ENCODE data around the gene ZNF469. TPM values are rescaled to one million over a fixed set of nuclear protein-coding genes. Genes with fewer than 3 reads are reported as not detected.

ZNF469 gene
- total RNA-seq, 4 donors from 2014 or later = 0.14 to 0.75 (median 0.54) TPM

GRCh38 chr16:88415713-88416323 is 33.1 kb downstream of the ZNF469 start:
- Histone ChIP-seq H3K4me1 (no peaks in the 10 kb centered on the region), H3K27ac (no peak overlapping the region), H3K27me3 (peaks cover 6% of the 10 kb centered on the region), H3K4me3 (no peak overlapping the region), H3K36me3 (no peaks in the 10 kb centered on the region), H3K9me3 (no peaks in the 10 kb centered on the region)
- TF ChIP-seq POLR2AphosphoS5 (IDR thresholded peaks at IDR 0.05) (no peak), POLR2A (IDR thresholded peaks at IDR 0.05) (no peak), EP300 (IDR thresholded peaks at IDR 0.05; ENCODE audit: low read depth) (no peak), CTCF (IDR thresholded peaks at IDR 0.05) (no peak)
- in situ Hi-C loops (cut with MboI; ENCODE audit: low pct_ligation_motif_present in 1 of 4, low pct_unique_long_range_greater_than_20kb in 1 of 4, low sequenced_read_pairs in 3 of 4) (loop anchor here in 1 of 4 donors (25.0 kb wide), 1 partner anchor 129 kb away; no protein-coding TSS in a partner anchor), intact Hi-C loops (cut with DNase I; ENCODE audit: low total_unique reads) (no loop called here)
- DNase-seq = no peak
- 69% methylated on average over 29 of the region's 29 CpGs; no CpG with 5 or more reads in 1 of the 2 donors for WGBS, 2 donors (ENCODE audit: low coverage in 1 of 2)

- H3K27me3 ChIP-seq = peaks cover 6% of the 10 kb centered on the region
- H3K9me3 ChIP-seq = no peaks in the 10 kb centered on the region
- in situ Hi-C loops (cut with MboI; ENCODE audit: low pct_ligation_motif_present in 1 of 4, low pct_unique_long_range_greater_than_20kb in 1 of 4, low sequenced_read_pairs in 3 of 4) (loop anchor here in 1 of 4 donors (25.0 kb wide), 1 partner anchor 129 kb away; no protein-coding TSS in a partner anchor), intact Hi-C loops (cut with DNase I; ENCODE audit: low total_unique reads) (no loop called here)
- H3K27ac ChIP-seq = no peak overlapping the region
- H3K4me1 ChIP-seq = no peaks in the 10 kb centered on the region
- WGBS, 2 donors (ENCODE audit: low coverage in 1 of 2) = 83% methylated on average over 16 of the region's 17 CpGs; no CpG with 5 or more reads in 1 of the 2 donors
- H3K36me3 ChIP-seq = no peaks in the 10 kb centered on the region
- no peak for DNase-seq
- no peak overlapping the region for H3K4me3 ChIP-seq
- no peak for TF ChIP-seq POLR2A (IDR thresholded peaks at IDR 0.05)
- TF ChIP-seq CTCF (IDR thresholded peaks at IDR 0.05) = no peak
- no peak for TF ChIP-seq EP300 (IDR thresholded peaks at IDR 0.05; ENCODE audit: low read depth)
- no peak for TF ChIP-seq POLR2AphosphoS5 (IDR thresholded peaks at IDR 0.05)
Measured at GRCh38 chr16:88416686-88417085, 33.9 kb downstream of the ZNF469 start.

- no peak for DNase-seq
- H3K4me3 ChIP-seq = no peak overlapping the region
- no peaks in the 10 kb centered on the region for H3K36me3 ChIP-seq
- 79 to 100% methylated on average over 1 to 17 of the region's 17 CpGs for WGBS, 2 donors (ENCODE audit: low coverage in 1 of 2)
- H3K27me3 ChIP-seq = peaks cover 6% of the 10 kb centered on the region
- in situ Hi-C loops (cut with MboI; ENCODE audit: low pct_ligation_motif_present in 1 of 4, low pct_unique_long_range_greater_than_20kb in 1 of 4, low sequenced_read_pairs in 3 of 4) (loop anchor here in 1 of 4 donors (25.0 kb wide), 1 partner anchor 131 kb away; no protein-coding TSS in a partner anchor), intact Hi-C loops (cut with DNase I; ENCODE audit: low total_unique reads) (no loop called here)
- H3K27ac ChIP-seq = no peak overlapping the region
- no peaks in the 10 kb centered on the region for H3K4me1 ChIP-seq
- TF ChIP-seq EP300 (IDR thresholded peaks at IDR 0.05; ENCODE audit: low read depth) (no peak), POLR2A (IDR thresholded peaks at IDR 0.05) (no peak), POLR2AphosphoS5 (IDR thresholded peaks at IDR 0.05) (no peak), CTCF (IDR thresholded peaks at IDR 0.05) (no peak)
- no peaks in the 10 kb centered on the region for H3K9me3 ChIP-seq
Measured at GRCh38 chr16:88417684-88418476, 35.1 kb downstream of the ZNF469 start.

DNA sequence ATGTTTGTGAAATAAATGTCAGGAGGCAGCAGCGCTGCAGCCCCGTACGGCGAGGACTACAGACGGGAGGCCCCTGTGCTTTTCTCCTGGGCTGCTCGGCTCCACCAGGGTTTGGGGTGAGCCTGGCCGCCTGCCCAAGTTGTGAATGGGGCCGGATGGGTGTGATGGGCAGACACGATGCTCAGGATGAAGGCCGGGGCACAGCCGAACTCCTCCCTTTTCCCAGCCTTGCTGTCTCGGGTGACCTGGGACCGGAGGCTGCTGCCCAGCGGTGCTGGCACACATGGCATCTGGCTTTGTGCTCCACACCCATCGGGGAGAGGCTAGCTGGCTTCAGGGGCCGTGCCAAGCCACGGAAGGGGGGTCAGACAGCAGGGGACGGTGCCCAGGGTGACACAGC is 36.1 kb downstream of the ZNF469 start:
- H3K4me3 ChIP-seq = no peak overlapping the region
- TF ChIP-seq CTCF (IDR thresholded peaks at IDR 0.05) (no peak), POLR2A (IDR thresholded peaks at IDR 0.05) (no peak), POLR2AphosphoS5 (IDR thresholded peaks at IDR 0.05) (no peak), EP300 (IDR thresholded peaks at IDR 0.05; ENCODE audit: low read depth) (no peak)
- H3K27ac ChIP-seq = no peak overlapping the region
- no peaks in the 10 kb centered on the region for H3K9me3 ChIP-seq
- in situ Hi-C loops (cut with MboI; ENCODE audit: low pct_ligation_motif_present in 1 of 4, low pct_unique_long_range_greater_than_20kb in 1 of 4, low sequenced_read_pairs in 3 of 4) (loop anchor here in 1 of 4 donors (25.0 kb wide), 1 partner anchor 132 kb away; no protein-coding TSS in a partner anchor), intact Hi-C loops (cut with DNase I; ENCODE audit: low total_unique reads) (no loop called here)
- WGBS, 2 donors (ENCODE audit: low coverage in 1 of 2) = 27 to 62% methylated on average over 3 to 16 of the region's 18 CpGs
- H3K36me3 ChIP-seq = no peaks in the 10 kb centered on the region
- no peak for DNase-seq
- H3K27me3 ChIP-seq = peaks cover 6% of the 10 kb centered on the region
- H3K4me1 ChIP-seq = no peaks in the 10 kb centered on the region

Measured in transverse colon (tissue), 4 donors.